GM06990 (cell line): ENCODE data around the gene DTWD2.
"Not testable (repeated sequence)": the region's sequence is repeated elsewhere in the genome, so short reads cannot be mapped to it uniquely, and the experiment has no call there.

Experiments
- DNase-seq: peaks from one replicate; pipeline ENCODE4 v3.0.0-alpha.2; 2011; ENCODE audit not compliant: insufficient read length; ENCODE audit errors: extremely low read depth
- H3K27me3 ChIP-seq: replicated peaks from 2 replicates; pipeline ENCODE4 v1.6.0; 2011; ENCODE audit warnings: low read length; ENCODE audit not compliant: control insufficient read depth, insufficient read depth
- H3K36me3 ChIP-seq: 2 replicates; pipeline ENCODE4 v1.5.1; 2011; ENCODE audit warnings: low read length; ENCODE audit not compliant: control insufficient read depth, insufficient read depth
- H3K4me3 ChIP-seq: replicated peaks from 2 replicates; pipeline ENCODE4 v1.5.1; 2011; ENCODE audit warnings: low read depth, mild to moderate bottlenecking, control low read depth, low read length
- TF ChIP-seq, protein P1 (sequence below): IDR thresholded peaks from 2 replicates; pipeline ENCODE4 v1.5.1; 2011; ENCODE audit warnings: low read length, control low read depth, mild to moderate bottlenecking, inconsistent platforms; ENCODE audit not compliant: insufficient read depth, poor library complexity, severe bottlenecking

DTWD2 gene

DNA sequence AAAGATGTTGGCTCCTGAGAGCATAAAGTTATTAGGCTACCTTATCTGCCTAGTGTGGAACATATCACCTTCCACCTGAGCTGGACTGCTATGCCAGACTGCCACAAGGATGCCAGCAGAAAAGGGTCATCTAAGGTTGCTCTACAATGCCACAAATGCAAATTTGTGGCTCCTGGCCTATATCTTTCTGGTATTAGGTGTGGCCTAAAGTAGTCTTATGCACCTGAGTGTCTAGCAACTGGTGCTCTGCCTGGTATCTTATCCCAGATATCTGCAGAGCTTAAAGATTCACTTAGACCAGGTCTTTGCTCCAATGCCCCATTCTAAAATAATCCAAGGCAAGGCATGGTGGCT, 34.7 kb downstream of the DTWD2 start:
- Histone ChIP-seq H3K27me3 (no peaks in the 10 kb centered on the region), H3K4me3 (no peak overlapping the region), H3K36me3 (no peaks in the 10 kb centered on the region)
- no peak for DNase-seq
- TF ChIP-seq, protein P1, sequence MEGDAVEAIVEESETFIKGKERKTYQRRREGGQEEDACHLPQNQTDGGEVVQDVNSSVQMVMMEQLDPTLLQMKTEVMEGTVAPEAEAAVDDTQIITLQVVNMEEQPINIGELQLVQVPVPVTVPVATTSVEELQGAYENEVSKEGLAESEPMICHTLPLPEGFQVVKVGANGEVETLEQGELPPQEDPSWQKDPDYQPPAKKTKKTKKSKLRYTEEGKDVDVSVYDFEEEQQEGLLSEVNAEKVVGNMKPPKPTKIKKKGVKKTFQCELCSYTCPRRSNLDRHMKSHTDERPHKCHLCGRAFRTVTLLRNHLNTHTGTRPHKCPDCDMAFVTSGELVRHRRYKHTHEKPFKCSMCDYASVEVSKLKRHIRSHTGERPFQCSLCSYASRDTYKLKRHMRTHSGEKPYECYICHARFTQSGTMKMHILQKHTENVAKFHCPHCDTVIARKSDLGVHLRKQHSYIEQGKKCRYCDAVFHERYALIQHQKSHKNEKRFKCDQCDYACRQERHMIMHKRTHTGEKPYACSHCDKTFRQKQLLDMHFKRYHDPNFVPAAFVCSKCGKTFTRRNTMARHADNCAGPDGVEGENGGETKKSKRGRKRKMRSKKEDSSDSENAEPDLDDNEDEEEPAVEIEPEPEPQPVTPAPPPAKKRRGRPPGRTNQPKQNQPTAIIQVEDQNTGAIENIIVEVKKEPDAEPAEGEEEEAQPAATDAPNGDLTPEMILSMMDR, result no peak

DNA sequence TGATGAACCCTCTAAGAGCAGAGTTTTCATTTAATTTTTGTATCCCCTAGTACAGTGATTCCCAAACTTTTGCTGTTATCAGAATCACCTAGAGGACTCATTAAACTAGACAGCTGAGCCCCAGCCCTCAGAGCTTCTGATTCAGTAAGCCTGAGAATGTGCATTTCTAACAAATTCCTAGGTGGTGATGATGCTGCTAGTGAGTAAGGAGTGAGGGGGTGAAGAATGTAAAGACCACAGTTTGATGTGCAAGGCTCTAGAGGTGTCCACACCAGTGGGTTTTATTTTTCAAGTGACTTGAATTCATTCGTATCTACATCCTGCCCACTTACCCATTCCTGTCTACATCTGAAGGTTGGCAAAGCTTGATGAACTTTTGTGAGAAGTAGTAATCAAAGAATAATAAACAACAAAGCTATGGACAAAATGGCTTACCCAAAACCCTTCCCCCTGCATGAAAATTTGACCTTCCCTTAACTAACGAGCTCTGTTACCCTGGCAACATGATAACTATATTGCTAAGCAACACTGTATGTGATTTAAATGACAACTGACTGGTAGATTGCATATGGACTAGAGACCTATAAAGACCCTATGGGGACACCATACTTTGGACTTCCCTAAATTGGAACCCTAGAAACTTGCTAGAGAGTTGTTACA, 35.2 kb downstream of the DTWD2 start:
- Histone ChIP-seq H3K36me3 (no peaks in the 10 kb centered on the region), H3K4me3 (no peak overlapping the region), H3K27me3 (no peaks in the 10 kb centered on the region)
- TF ChIP-seq, protein P1, result no peak
- no peak for DNase-seq

DNA sequence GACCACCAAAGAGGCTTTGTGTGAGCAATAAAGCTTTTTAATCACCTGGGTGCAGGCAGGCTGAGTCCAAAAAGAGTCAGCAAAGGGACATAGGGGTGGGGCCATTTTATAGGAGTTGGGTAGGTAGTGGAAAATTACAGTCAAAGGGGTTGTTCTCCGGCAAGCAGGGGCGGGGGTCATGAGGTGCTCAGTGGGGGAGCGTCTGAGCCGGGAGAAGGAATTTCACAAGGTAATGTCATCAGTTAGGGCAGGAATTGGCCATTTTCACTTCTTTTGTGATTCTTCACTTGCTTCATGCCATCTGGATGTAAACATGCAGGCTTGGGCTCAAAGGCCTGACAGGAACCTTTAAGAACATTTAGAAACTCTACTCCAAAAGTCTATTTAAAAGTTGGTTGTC, 36.0 kb downstream of the DTWD2 start:
- DNase-seq, result not testable (repeated sequence)

DNA sequence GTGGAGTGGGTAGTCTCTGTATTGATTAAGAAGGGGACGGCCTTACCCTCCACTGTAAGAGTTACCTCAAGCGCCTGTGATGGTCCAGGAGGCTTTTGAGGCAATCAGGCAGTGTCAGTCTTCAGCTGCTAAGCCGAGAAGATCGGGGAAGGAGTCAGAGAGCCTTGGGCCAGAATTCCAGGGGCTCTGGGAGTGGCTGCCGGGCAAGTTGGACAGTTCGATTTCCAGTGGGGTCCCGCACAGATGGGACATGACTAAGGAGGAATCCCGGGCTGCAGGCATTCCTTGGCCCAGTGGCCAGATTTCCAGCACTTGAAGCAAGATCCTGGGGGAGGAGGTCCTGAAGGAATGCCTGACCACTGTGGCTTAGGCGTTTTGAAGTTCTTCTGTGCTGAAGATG, 38.0 kb downstream of the DTWD2 start:
- not testable (repeated sequence) for H3K36me3 ChIP-seq, H3K4me3 ChIP-seq, DNase-seq, H3K27me3 ChIP-seq

More for the DNA sequence above, 36.0 kb downstream of the DTWD2 start:
- H3K36me3 ChIP-seq, H3K4me3 ChIP-seq, H3K27me3 ChIP-seq: not testable (repeated sequence)

DNA sequence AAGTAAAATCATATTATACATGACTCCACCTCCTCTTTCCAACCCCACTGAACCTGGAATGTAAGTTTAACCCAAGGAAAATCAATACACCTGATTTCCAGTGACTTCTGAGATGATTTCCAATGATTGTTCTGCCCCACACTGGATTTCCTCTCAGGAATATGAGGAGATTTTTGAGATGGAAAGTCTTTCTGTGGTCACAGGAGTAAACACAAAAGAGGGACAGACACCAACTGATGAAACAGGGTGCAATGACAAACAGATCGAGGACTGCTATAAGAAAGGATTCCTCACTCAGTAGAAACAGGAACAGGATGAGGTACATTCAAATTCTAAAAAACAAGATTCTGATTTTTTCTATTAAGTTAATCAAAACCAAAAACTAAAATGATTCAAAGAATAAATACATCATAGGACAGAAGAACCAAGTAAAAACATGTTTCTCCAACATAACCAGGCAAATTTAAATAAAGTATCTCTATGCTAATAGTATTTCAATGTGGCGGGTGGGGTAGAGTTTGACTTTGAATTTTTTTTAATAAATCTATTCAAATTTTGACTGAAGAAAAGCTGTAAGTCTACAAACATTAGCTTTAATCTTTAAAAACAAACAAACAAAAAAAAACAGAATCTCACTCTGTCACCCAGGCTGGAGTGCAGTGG, 42.1 kb downstream of the DTWD2 start:
- TF ChIP-seq, protein P1, result no peak
- DNase-seq, result no peak
- Histone ChIP-seq H3K4me3 (no peak overlapping the region), H3K36me3 (no peaks in the 10 kb centered on the region), H3K27me3 (no peaks in the 10 kb centered on the region)

DNA sequence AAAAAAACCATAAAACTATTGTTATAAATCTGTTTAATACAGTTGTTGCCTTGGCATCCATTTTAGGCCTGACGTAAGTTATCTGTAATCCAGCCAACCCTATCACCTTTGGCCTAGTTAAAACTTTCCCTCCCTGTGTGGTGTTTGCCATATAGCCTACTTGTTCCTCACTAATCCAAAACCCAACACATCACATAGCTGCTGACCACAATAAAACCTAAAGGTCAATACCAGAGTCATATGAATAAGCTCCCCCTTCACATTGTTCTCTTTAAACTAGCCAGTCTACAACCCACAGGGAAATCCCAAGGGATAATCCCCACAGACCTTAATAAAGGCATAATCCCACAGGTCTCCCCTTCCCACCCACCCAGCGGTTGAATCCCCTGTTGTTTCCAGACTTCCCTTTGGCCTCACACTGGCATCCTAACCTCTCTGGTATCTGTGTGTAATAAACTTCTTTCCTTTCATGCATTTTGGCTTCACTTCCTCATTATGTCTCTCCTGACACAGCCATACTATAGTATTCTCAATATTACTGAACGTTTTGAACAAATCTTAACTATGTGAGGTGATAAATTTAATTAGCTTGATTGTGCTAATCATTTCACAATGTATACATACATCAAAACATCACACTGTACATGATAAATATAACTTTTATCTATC, 50.8 kb downstream of the DTWD2 start:
- Histone ChIP-seq H3K36me3 (no peaks in the 10 kb centered on the region), H3K4me3 (no peak overlapping the region), H3K27me3 (no peaks in the 10 kb centered on the region)
- TF ChIP-seq, protein P1, result no peak
- no peak for DNase-seq
